Kidney tubule cell (primary cell): Measurements from ENCODE around the gene LRRC36.

ENCODE experiments used
- DNase-seq: peaks from one replicate; pipeline ENCODE4 v3.0.0-alpha.2; 2018; ENCODE audit warnings: low spot score

The LRRC36 gene

DNA sequence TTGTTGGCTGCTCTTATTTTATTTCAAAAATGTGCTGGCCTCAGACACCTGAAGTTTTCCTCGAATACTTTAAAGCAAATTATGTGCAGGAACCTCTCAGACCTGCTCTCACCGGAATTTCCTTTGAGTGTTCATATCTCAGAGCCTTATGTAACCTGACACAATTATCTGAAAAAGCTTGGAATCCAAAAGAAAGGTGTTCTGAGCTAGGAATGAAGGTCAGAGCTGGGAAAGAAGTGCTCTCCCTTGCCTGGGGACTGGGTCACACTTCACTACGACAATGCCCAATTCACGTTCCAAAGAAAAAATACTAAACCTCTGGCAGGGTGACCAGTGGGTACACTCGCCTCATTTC is 97.6 kb downstream of the LRRC36 start:
- no peak for DNase-seq

DNA sequence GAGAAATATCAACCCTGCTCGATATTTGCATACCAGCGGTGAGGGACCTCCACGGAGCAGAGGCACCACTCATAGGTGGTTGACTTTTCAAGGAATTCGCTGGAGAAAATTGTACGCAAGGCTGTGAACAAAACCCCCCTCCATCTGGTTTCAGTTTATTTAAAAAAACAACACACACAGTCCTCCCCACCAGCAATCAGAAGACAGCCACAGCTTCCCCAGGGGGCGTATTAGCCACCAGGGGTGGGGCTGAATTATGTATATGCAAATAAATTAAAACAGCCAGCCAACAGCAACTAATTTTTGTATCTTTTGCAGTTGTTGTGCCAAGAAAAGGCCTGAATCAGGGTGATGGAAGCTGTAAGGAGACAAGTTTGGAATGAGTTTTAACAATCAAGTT is 98.4 kb downstream of the LRRC36 start:
- DNase-seq, result no peak

DNA sequence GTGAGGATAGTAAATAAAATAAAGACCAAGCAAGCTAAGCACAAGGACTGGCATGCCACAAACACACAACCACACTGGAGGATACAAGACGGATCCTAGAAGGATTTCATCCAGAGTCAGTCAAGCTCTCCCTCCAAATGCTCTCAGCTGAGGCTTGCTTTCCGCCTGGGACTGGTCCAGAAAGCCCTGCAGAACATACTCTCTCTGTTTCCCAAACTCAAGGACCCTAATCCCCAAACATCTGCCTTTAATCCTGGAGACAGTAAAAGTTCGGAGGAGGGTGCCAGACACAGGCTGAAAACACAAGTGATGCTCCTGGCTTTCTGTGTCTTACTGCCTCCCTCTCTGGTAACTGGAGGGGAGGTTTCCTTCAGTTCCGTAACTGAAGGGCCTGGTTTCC is 99.0 kb downstream of the LRRC36 start:
- DNase-seq, result no peak

DNA sequence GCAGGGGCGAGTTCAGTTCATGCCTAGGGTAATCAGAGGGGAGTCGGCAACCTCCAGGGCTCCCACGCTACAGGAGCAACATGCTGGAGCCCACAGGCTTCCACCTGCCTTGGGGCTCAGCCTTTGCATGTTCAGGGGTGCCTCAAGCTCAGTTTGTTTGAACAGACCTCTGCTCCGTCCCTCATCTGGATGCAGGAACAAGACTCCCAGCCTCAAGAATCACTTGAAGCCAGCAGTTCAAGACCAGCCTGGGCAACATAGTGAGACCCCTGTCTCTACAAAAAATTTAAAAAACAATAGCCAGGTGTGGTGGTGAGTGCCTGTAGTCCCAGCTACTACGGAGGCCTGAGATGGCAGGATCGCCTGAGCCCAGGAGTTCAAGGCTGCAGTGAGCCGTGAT is 99.4 kb downstream of the LRRC36 start:
- no peak for DNase-seq

DNA sequence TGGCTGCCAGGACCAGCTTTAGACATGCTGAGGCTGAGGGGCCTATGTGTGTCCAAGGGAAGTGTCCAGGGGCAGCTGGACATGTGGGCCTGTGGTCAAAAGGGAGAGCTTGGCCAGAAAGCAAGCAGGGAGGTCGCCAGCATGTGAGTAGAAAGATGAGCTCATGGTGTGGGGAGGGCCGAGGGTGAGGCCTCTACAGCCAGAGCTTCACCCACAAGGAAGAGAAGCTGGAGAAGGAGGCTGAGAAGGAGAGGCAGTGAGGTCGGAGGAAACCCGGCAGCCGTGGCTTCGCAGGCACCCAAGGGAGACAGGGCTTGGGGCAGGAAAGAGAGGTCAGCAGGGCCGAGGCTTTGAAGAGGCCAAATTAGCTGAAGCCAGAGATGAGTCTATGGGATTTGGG is 100.3 kb downstream of the LRRC36 start:
- peak; percentile 23 for DNase-seq

DNA sequence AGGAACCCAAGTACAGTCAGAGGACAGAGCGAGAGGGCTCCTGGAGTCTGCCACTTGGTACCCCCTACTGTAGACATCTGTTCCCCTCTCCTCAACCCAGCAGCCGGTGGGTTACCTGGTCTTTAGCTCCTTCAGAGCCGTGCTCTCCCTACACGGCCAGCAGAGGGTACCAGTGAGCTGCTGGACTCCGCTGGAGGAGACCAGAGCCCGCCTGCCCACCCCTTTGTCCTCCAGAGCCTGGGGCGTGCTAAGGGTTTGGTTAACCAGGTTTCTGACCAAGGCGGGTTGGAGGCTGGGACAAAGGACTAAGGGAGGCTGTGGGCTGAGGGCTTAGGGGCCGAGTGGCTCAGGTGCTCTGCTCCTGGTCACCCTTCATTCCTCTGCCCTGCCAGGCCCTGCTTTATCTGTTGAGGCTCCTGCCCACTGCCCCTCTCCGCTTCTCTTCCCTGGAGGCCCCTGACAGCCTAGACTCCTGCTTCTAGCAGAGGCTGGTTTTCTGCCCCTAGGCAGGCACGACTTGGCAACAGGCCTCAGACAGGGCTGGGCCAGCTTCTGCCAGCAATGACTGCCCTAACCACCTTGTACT is 101.6 kb downstream of the LRRC36 start:
- DNase-seq, result peak; percentile 73

DNA sequence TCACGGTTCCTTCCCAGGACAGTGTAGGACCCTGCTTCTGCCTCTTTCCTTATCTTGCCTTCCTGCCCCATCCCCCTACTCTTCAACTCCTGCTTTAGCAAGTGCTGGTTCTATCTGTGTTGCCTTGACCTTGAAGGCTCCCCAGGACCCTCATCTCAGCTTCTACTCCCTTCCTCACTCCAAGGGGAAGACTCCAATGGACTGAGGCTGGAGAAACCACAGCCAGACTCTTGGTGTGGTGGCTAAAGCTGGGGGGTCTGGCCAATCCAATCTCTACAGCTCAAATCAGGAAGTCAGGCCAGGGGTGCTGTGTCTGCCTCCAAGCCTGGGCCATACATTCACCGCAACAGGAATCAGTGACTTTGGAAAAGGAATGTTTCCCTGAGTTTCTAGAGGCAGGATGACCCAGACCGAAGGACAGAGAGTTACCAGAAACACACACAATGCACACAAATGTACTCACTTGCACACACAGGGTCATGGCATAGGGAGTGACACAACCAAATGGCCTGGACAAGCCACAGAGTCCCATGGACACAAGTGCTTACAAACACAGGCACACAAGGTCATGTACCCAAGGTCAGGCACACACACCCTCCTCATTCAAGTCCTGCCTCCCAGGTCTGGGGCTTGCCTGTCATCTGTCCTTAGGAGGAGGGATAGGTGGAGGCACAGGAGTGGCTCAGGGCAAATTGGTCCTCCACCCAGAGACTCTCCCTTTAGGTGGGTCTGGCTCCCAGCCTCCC is 102.6 kb downstream of the LRRC36 start:
- no peak for DNase-seq

GRCh38 chr16:67429799-67430503 is 103.3 kb downstream of the LRRC36 start:
- no peak for DNase-seq

GRCh38 chr16:67430504-67430976 is 103.9 kb downstream of the LRRC36 start:
- DNase-seq, result peak; percentile 33

GRCh38 chr16:67430977-67431774 is 104.6 kb downstream of the LRRC36 start, which contains the start of gene HSD11B2:
HSD11B2 (plus strand) TSS chr16:67431121; CDS start chr16:67431249, 128 bp downstream.
- DNase-seq, result peak; percentile 71

- no peak for DNase-seq
Measured at GRCh38 chr16:67431775-67432505, 105.3 kb downstream of the LRRC36 start.

DNA sequence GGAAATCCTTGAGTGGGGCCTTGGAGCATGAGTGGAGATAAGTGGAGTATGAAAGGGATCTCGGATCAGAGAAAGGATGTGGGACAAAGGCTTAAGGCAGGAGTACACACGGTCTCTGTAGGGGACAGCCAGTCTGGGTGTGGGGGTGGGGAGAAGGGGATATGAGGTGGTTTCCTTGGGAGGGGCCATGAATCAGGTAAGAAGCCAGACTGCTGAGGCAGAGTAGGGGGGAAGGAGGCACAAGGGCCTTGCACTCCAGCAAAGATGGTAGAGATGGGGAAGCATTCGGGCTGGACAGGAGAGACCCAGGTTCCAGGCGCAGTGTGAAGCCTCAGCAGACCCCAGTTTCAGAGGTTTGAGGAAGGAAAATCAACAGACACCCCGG is 105.9 kb downstream of the LRRC36 start:
- DNase-seq, result no peak

DNA sequence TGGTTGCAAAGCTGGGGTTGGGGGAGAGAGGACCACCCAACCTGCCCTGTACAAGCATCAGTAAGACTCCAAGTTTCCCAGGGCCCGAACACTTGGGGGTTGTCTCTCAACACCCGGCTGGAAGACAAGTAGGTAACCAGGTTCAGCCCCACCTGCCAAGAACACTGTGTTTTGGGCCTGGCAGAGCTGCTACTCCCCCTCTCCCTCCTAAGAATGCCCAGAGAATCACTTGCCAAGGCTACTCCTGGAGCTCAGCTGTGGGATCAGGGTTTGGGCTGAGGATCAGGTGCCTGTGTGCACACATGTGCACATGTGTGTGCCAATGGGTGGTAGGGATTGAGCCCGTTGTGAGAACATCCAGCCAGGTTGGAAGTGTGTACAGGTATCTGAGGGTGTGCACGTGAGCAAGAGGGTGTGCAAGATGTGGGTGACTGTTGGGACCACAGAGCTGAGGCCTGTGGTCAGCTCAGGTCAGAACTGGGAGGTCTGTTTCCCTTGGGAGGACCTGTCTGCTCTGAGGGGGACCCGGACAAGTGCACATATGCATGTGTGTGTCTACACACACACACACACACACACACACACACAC is 106.6 kb downstream of the LRRC36 start:
- no peak for DNase-seq
